ENCODE measurements around the gene HRH2. TPM values are rescaled to one million over a fixed set of nuclear protein-coding genes. Genes with fewer than 3 reads are reported as not detected.
"Not testable (repeated sequence)": the region's sequence is repeated elsewhere in the genome, so short reads cannot be mapped to it uniquely, and the experiment has no call there.

Gene HRH2
- total and polyA plus RNA-seq, 4 donors, result 2.6 to 3.9 (median 3.5) TPM

DNA sequence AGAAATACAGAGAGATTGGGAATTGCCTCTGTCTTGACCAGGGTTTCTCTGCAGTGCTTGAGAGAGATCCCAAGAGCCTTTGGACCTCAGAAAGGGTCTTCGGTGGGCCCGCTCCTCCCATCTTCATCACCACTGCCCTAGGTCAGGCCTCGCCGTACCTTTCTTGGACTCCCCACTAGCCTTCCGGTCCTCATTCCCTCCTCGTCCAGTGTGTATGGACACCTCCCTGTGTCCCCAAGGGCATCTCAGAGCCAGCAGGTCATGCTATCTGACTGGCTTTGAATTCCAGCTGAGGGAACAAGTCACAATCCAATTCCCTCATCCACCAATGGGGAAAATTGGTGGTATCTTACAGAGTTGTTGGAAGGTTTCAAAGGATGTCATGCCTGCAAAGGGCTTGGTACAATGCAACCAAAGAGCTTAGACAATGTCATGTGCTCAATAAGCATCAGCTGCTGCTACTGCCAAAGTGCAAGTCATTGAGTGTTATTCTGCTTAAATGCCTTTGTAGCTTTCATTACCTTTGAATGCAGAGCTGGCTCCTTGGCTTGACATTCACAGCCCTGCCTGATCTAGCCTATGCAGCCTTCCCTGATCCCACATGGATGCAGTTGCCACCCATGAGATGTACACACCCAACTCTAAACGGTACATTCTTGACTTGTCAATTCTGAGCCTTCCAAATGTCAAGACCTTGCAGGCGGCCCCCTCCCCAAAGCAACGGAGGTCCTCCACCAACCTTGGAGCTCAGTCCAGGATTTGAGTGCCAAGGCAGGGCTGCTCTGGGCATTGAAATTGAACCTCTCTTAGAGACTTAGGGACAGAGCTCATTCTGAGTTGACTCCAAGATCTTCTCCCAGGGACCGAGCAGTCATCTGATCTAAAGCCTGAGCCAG, 58.0 kb downstream of the HRH2 start:
- Histone ChIP-seq H3K27me3 (ENCODE audit: control insufficient read depth, insufficient read depth, low read length) (no peaks in the 10 kb centered on the region), H3K27ac (ENCODE audit: low read depth, low read length) (no peak overlapping the region), H3K9me3 (ENCODE audit: control insufficient read depth, insufficient read depth, low read length) (peaks cover 2% of the 10 kb centered on the region), H3K4me3 (ENCODE audit: low read depth, low read length) (no peak overlapping the region), H3K36me3 (ENCODE audit: control insufficient read depth, insufficient read depth, low read length) (no peaks in the 10 kb centered on the region), H3K4me1 (ENCODE audit: control insufficient read depth, insufficient read depth, low read length) (peaks cover 6% of the 10 kb centered on the region)
- WGBS (ENCODE audit: insufficient coverage), result 97% methylated on average over 9 of the region's 10 CpGs
- no peak for DNase-seq (ENCODE audit: low read depth in 4 of 6, low spot score in 6 of 6)

- H3K36me3 ChIP-seq (ENCODE audit: control insufficient read depth, insufficient read depth, low read length), result no peaks in the 10 kb centered on the region
- 86% methylated on average over 1 of the region's 3 CpGs for WGBS (ENCODE audit: insufficient coverage)
- no peak overlapping the region for H3K4me3 ChIP-seq (ENCODE audit: low read depth, low read length)
- no peak overlapping the region for H3K27ac ChIP-seq (ENCODE audit: low read depth, low read length)
- H3K27me3 ChIP-seq (ENCODE audit: control insufficient read depth, insufficient read depth, low read length), result no peaks in the 10 kb centered on the region
- peaks cover 1% of the 10 kb centered on the region for H3K4me1 ChIP-seq (ENCODE audit: control insufficient read depth, insufficient read depth, low read length)
- H3K9me3 ChIP-seq (ENCODE audit: control insufficient read depth, insufficient read depth, low read length), result peaks cover 2% of the 10 kb centered on the region
- no peak for DNase-seq (ENCODE audit: low read depth in 4 of 6, low spot score in 6 of 6)
These were observed 60.0 kb downstream of the HRH2 start for GRCh38 chr5:175717837-175718236.

GRCh38 chr5:175718401-175719108, 60.7 kb downstream of the HRH2 start:
- Histone ChIP-seq H3K36me3 (ENCODE audit: control insufficient read depth, insufficient read depth, low read length) (no peaks in the 10 kb centered on the region), H3K4me1 (ENCODE audit: control insufficient read depth, insufficient read depth, low read length) (no peaks in the 10 kb centered on the region), H3K4me3 (ENCODE audit: low read depth, low read length) (no peak overlapping the region), H3K9me3 (ENCODE audit: control insufficient read depth, insufficient read depth, low read length) (peaks cover 2% of the 10 kb centered on the region), H3K27me3 (ENCODE audit: control insufficient read depth, insufficient read depth, low read length) (no peaks in the 10 kb centered on the region), H3K27ac (ENCODE audit: low read depth, low read length) (no peak overlapping the region)
- WGBS (ENCODE audit: insufficient coverage), result 75% methylated on average over 1 of the region's 8 CpGs
- peak in 1 of 6 donors; percentile 31 for DNase-seq (ENCODE audit: low read depth in 4 of 6, low spot score in 6 of 6)

GRCh38 chr5:175719109-175719432, 61.2 kb downstream of the HRH2 start:
- H3K36me3 ChIP-seq (ENCODE audit: control insufficient read depth, insufficient read depth, low read length); H3K27me3 ChIP-seq (ENCODE audit: control insufficient read depth, insufficient read depth, low read length); H3K4me3 ChIP-seq (ENCODE audit: low read depth, low read length); H3K9me3 ChIP-seq (ENCODE audit: control insufficient read depth, insufficient read depth, low read length); H3K27ac ChIP-seq (ENCODE audit: low read depth, low read length); DNase-seq (ENCODE audit: low read depth in 4 of 6, low spot score in 6 of 6); H3K4me1 ChIP-seq (ENCODE audit: control insufficient read depth, insufficient read depth, low read length): not testable (repeated sequence)
- WGBS (ENCODE audit: insufficient coverage), result 100% methylated on average over 1 of the region's 8 CpGs

DNA sequence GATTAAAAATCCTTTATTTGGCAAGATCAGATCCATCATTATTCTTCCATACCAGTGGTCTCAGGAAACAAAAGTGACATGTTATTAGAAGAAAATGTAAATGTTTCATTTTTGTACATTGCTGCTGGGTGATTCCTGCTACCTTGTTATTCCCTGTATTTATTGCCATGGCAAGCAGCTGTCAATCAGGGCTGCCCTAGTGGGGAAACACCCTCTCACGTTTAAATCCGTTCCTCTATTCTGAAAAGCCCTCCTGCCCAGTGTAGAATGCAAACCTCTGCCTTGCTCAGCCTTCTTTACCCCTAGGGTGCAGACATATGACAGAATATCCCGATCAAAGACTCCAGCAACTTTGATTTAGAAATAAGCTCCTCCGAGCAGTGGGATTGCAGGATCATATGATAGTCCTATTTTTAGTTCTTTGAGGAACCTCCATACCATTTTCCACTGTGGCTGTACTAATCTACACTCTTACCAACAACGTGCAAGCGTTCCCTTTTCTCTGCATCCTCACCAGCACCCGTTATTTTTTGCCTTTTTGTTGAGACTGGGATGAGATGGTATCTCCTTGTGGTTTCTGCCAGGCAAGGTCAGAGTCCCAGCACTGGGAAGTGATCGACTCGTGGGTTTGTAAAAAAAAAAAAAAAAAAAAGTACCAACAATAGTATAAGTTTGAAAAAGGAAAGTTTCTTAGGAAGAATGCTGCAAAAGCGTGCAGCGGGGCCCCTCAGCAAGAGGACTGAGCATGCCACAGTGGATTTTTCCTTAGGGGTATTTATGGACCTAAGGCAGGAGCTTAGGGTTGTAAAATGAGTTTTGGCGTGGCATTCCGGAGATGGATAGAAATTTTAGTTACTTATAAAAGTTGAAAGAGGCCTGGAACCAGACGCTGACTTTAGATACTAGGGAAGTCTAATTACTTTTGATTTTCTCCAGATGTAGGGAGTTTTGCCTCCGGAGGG, 66.7 kb downstream of the HRH2 start:
- H3K27ac ChIP-seq (ENCODE audit: low read depth, low read length), result no peak overlapping the region
- WGBS (ENCODE audit: insufficient coverage), result 79% methylated on average over 7 of the region's 15 CpGs
- peak in 1 of 6 donors; percentile 24 for DNase-seq (ENCODE audit: low read depth in 4 of 6, low spot score in 6 of 6)
- peaks cover 16% of the 10 kb centered on the region for H3K4me1 ChIP-seq (ENCODE audit: control insufficient read depth, insufficient read depth, low read length)
- H3K27me3 ChIP-seq (ENCODE audit: control insufficient read depth, insufficient read depth, low read length), result peaks cover 3% of the 10 kb centered on the region
- H3K36me3 ChIP-seq (ENCODE audit: control insufficient read depth, insufficient read depth, low read length), result no peaks in the 10 kb centered on the region
- H3K9me3 ChIP-seq (ENCODE audit: control insufficient read depth, insufficient read depth, low read length), result no peaks in the 10 kb centered on the region
- H3K4me3 ChIP-seq (ENCODE audit: low read depth, low read length), result no peak overlapping the region

DNA sequence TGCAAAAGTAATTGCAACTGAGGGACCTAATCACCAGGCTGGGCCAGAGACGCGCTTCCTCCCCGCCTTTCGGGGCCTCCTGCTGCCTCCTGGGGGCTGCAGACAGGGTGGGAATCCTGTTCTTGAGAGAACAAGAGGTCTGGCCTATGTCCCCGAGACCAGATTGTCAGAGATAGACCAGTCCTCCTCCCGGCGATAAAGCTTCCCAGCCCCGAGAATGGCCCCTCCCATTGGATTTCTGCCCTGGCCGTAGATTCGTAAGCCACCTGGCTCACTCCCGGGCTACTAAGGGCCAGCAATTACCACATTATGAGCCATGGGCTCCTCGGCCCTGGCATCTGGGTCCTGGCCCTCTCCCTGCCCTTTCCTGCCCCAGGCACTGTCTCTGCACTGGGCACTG, 70.4 kb downstream of the HRH2 start:
- H3K27ac ChIP-seq (ENCODE audit: low read depth, low read length), result no peak overlapping the region
- no peaks in the 10 kb centered on the region for H3K9me3 ChIP-seq (ENCODE audit: control insufficient read depth, insufficient read depth, low read length)
- H3K36me3 ChIP-seq (ENCODE audit: control insufficient read depth, insufficient read depth, low read length), result no peaks in the 10 kb centered on the region
- DNase-seq (ENCODE audit: low read depth in 4 of 6, low spot score in 6 of 6), result peak in 1 of 6 donors; percentile 47
- H3K4me3 ChIP-seq (ENCODE audit: low read depth, low read length), result no peak overlapping the region
- WGBS (ENCODE audit: insufficient coverage), result 63% methylated on average over 12 of the region's 12 CpGs
- peaks cover 20% of the 10 kb centered on the region for H3K4me1 ChIP-seq (ENCODE audit: control insufficient read depth, insufficient read depth, low read length)
- peaks cover 5% of the 10 kb centered on the region for H3K27me3 ChIP-seq (ENCODE audit: control insufficient read depth, insufficient read depth, low read length)

GRCh38 chr5:175728885-175729828, 71.3 kb downstream of the HRH2 start:
- Histone ChIP-seq H3K9me3 (ENCODE audit: control insufficient read depth, insufficient read depth, low read length) (no peaks in the 10 kb centered on the region), H3K4me1 (ENCODE audit: control insufficient read depth, insufficient read depth, low read length) (peaks cover 23% of the 10 kb centered on the region), H3K27me3 (ENCODE audit: control insufficient read depth, insufficient read depth, low read length) (peaks cover 5% of the 10 kb centered on the region), H3K4me3 (ENCODE audit: low read depth, low read length) (no peak overlapping the region), H3K36me3 (ENCODE audit: control insufficient read depth, insufficient read depth, low read length) (no peaks in the 10 kb centered on the region), H3K27ac (ENCODE audit: low read depth, low read length) (no peak overlapping the region)
- 11% methylated on average over 29 of the region's 33 CpGs for WGBS (ENCODE audit: insufficient coverage)
- peak in 2 of 6 donors; percentile 59 to 85 for DNase-seq (ENCODE audit: low read depth in 4 of 6, low spot score in 6 of 6)

DNA sequence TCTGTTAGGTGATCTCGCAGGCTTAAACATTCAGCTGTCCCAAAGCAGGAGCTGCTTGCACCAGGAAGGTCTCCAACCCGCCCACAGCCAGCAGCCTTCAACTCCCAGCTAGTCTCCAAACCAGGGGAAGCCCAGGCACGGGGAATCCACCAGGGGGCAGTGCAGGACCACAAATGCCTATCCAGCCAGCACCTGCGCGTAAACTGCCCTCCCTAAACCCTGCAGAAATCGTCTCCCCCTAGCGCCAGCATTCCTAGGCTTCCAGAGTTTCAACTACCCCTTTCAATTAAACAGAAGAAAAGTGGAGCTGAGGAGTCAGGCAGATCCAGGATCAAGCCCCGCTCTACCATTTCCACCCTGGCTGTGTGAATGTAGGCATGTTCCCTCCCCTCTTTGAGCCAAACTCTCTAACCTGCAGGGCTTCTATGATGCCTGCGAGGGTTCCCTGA, 72.0 kb downstream of the HRH2 start:
- whole genome bisulfite sequencing (ENCODE audit: insufficient coverage), result 0% methylated on average over 5 of the region's 9 CpGs
- Histone ChIP-seq H3K27ac (ENCODE audit: low read depth, low read length) (no peak overlapping the region), H3K9me3 (ENCODE audit: control insufficient read depth, insufficient read depth, low read length) (no peaks in the 10 kb centered on the region), H3K36me3 (ENCODE audit: control insufficient read depth, insufficient read depth, low read length) (no peaks in the 10 kb centered on the region), H3K27me3 (ENCODE audit: control insufficient read depth, insufficient read depth, low read length) (peaks cover 5% of the 10 kb centered on the region), H3K4me1 (ENCODE audit: control insufficient read depth, insufficient read depth, low read length) (peaks cover 23% of the 10 kb centered on the region), H3K4me3 (ENCODE audit: low read depth, low read length) (no peak overlapping the region)
- peak; percentile 80 to 98 (median 88) for DNase-seq (ENCODE audit: low read depth in 4 of 6, low spot score in 6 of 6)
